AG10803 (cell line): ENCODE results near the gene CHTF8.

Source experiments
- DNase-seq: peaks from one replicate; pipeline ENCODE4 v3.0.0; 2010; ENCODE audit warnings: low read depth
- H3K4me3 ChIP-seq: 2 replicates; pipeline ENCODE4 v1.5.1; 2011; ENCODE audit warnings: mild to moderate bottlenecking, low read length, control low read depth
- CTCF ChIP-seq: conservative IDR thresholded peaks from 2 replicates; pipeline ENCODE4 v1.5.1; 2011; ENCODE audit warnings: mild to moderate bottlenecking, low read length, control low read depth, inconsistent platforms

Gene CHTF8

GRCh38 chr16:69123910-69124309 is 8.5 kb downstream of the CHTF8 start:
- peak; percentile 72 for DNase-seq
- no peak overlapping the region for H3K4me3 ChIP-seq
- peak; percentile 74 for TF ChIP-seq CTCF

GRCh38 chr16:69120096-69120664 is 12.2 kb downstream of the CHTF8 start:
- DNase-seq: no peak
- no peak for TF ChIP-seq CTCF
- no peak overlapping the region for H3K4me3 ChIP-seq

- H3K4me3 ChIP-seq: no peak overlapping the region
- no peak for DNase-seq
- TF ChIP-seq CTCF: no peak
Measured at GRCh38 chr16:69119536-69119935, 12.9 kb downstream of the CHTF8 start.

GRCh38 chr16:69118994-69119393 is 13.4 kb downstream of the CHTF8 start:
- no peak for TF ChIP-seq CTCF
- H3K4me3 ChIP-seq: no peak overlapping the region
- DNase-seq: no peak

GRCh38 chr16:69118468-69118867 is 13.9 kb downstream of the CHTF8 start:
- TF ChIP-seq CTCF: no peak
- no peak for DNase-seq
- no peak overlapping the region for H3K4me3 ChIP-seq

GRCh38 chr16:69116906-69117305 is 15.5 kb downstream of the CHTF8 start:
- TF ChIP-seq CTCF: no peak
- DNase-seq: no peak
- H3K4me3 ChIP-seq: no peak overlapping the region

GRCh38 chr16:69116256-69116875 is 16.0 kb downstream of the CHTF8 start:
- no peak for DNase-seq
- TF ChIP-seq CTCF: no peak
- H3K4me3 ChIP-seq: no peak overlapping the region
